B cell (primary cell): ENCODE data around the gene TBX15. TPM values are rescaled to one million over a fixed set of nuclear protein-coding genes. Genes with fewer than 3 reads are reported as not detected.

ENCODE experiments used
- ATAC-seq: fragments of 200-7000 bp; cut with Tn5 transposase; one replicate; pipeline ENCODE4 v1.10.0; 2021; ENCODE audit warnings: low read depth, mild to moderate bottlenecking, moderate number of reproducible peaks, moderate library complexity
- CTCF ChIA-PET: fragments of 350-600 bp; sonication (Branson Sonifier 250); formaldehyde crosslinking; loops from one replicate; lab custom pipeline; 2021; ENCODE audit warnings: antibody characterized with exemption, inconsistent platforms; lab: Charles Lee
- POLR2A ChIA-PET: fragments of 350-600 bp; sonication (Branson Sonifier 250); formaldehyde crosslinking; loops from one replicate; lab custom pipeline; 2021; ENCODE audit warnings: antibody characterized with exemption; lab: Charles Lee
- DNase-seq: peaks from one replicate; pipeline ENCODE4 v3.0.0; 2013
- H2AFZ ChIP-seq: 2 replicates; pipeline ENCODE4 v1.6.1; 2012; ENCODE audit warnings: mild to moderate bottlenecking, low read depth, low read length; ENCODE audit not compliant: insufficient read depth, poor library complexity, severe bottlenecking
- H3K27ac ChIP-seq, 2 donors: 1 replicate in 1 of 2; 2 replicates in 1 of 2; pipeline ENCODE4 v1.5.1; 2012 to 2013; ENCODE audit warnings: low read length in 2 of 2, mild to moderate bottlenecking in 2 of 2, moderate library complexity in 1 of 2
- H3K27me3 ChIP-seq, 4 experiments: fragments of 200-600 bp in 1 of 4; sonication (generic) in 1 of 4; replicated peaks in 1 of 4; 1 replicate in 2 of 4; 2 replicates in 2 of 4; pipeline versions ENCODE4 v1.6.1 to v1.7.0; 2013 to 2016; ENCODE audit warnings: low read length in 3 of 4, mild to moderate bottlenecking in 2 of 4, mixed read lengths in 1 of 4, moderate library complexity in 1 of 4; ENCODE audit not compliant: insufficient read depth in 4 of 4, control insufficient read depth in 3 of 4; ENCODE audit errors: control extremely low read depth in 1 of 4
- H3K36me3 ChIP-seq, 2 experiments: replicated peaks in 1 of 2; 1 replicate in 1 of 2; 2 replicates in 1 of 2; pipeline versions ENCODE4 v1.6.1 to v1.7.1; 2013; ENCODE audit warnings: low read length in 1 of 2; ENCODE audit not compliant: insufficient read depth in 2 of 2, control insufficient read depth in 1 of 2; ENCODE audit errors: control extremely low read depth in 1 of 2, extremely low read depth in 1 of 2
- H3K4me1 ChIP-seq, 2 donors: fragments of 200-600 bp in 1 of 2; sonication (generic) in 1 of 2; 1 replicate in 1 of 2; 2 replicates in 1 of 2; pipeline versions ENCODE4 v1.5.1 to v1.6.1; 2013 to 2017; ENCODE audit warnings: low read length in 2 of 2; ENCODE audit not compliant: control insufficient read depth in 2 of 2, insufficient read depth in 2 of 2
- H3K4me2 ChIP-seq: replicated peaks from 2 replicates; pipeline ENCODE3; 2012; ENCODE audit warnings: mild to moderate bottlenecking, low read depth, low read length; ENCODE audit not compliant: poor library complexity, severe bottlenecking
- H3K4me3 ChIP-seq, 5 experiments: fragments of 200-600 bp in 1 of 5; sonication (generic) in 1 of 5; 1 replicate in 3 of 5; 2 replicates in 2 of 5; pipeline versions ENCODE4 v1.5.1 to v1.7.0; 2011 to 2016; ENCODE audit warnings: low read length in 4 of 5, mild to moderate bottlenecking in 4 of 5, low read depth in 2 of 5, control low read depth in 1 of 5, moderate library complexity in 1 of 5; ENCODE audit not compliant: insufficient read depth in 1 of 5; ENCODE audit errors: control extremely low read depth in 1 of 5, extremely low read depth in 1 of 5
- H3K79me2 ChIP-seq: fragments of 200-600 bp; sonication (generic); one replicate; pipeline ENCODE4 v1.6.0; 2016; ENCODE audit warnings: low read length; ENCODE audit not compliant: control insufficient read depth, insufficient read depth
- H3K9ac ChIP-seq: fragments of 200-600 bp; sonication (generic); 2 replicates; pipeline ENCODE4 v1.6.1; 2017; ENCODE audit warnings: mild to moderate bottlenecking, low read length, moderate library complexity
- H3K9me3 ChIP-seq, 3 donors: one replicate each; pipeline versions ENCODE4 v1.6.1 to v1.7.1; 2013; ENCODE audit warnings: low read length in 2 of 3; ENCODE audit not compliant: control insufficient read depth in 2 of 3, insufficient read depth in 1 of 3; ENCODE audit errors: control extremely low read depth in 1 of 3
- H4K20me1 ChIP-seq: 2 replicates; pipeline ENCODE4 v1.6.0; 2012; ENCODE audit warnings: mild to moderate bottlenecking, low read length; ENCODE audit not compliant: insufficient read depth, control insufficient read depth, poor library complexity, severe bottlenecking
- H3K27ac Mint-ChIP-seq: one replicate; pipeline ENCODE4 v1.8.0; 2021; ENCODE audit warnings: mixed read lengths
- H3K27me3 Mint-ChIP-seq: one replicate; pipeline ENCODE4 v1.8.0; 2021; ENCODE audit warnings: mixed read lengths
- H3K4me1 Mint-ChIP-seq: one replicate; pipeline ENCODE4 v1.8.0; 2021; ENCODE audit warnings: mixed read lengths
- H3K4me3 Mint-ChIP-seq: one replicate; pipeline ENCODE4 v1.8.0; 2021; ENCODE audit warnings: mixed read lengths
- H3K9me3 Mint-ChIP-seq: one replicate; pipeline ENCODE4 v1.8.0; 2022; ENCODE audit warnings: mixed read lengths; ENCODE audit not compliant: insufficient read depth
- EZH2 ChIP-seq: IDR thresholded peaks from 2 replicates; pipeline ENCODE4 v1.6.1; 2012; ENCODE audit warnings: borderline replicate concordance, low read depth, mild to moderate bottlenecking, moderate library complexity, low read length; ENCODE audit not compliant: insufficient read depth, poor library complexity, severe bottlenecking
- WGBS: methylation state at CpG from one replicate; pipeline ENCODE4 v1.1.5; 2013; ENCODE audit warnings: missing lambda C conversion rate; ENCODE audit not compliant: insufficient coverage; 5-methylcytosine and 5-hydroxymethylcytosine counted together
- intact Hi-C: fragments of 100-400 bp; cut with micrococcal nuclease; formaldehyde crosslinking; loops from one replicate; pipeline ENCODE4 v1.10.0; 2022
- polyA plus RNA-seq: library from polyadenylated mRNA; depleted of rRNA; stranded (reverse); fragments of >200 nt; gene quantifications from 2 replicates; pipeline ENCODE4 v1.2.3, GENCODE V29; 2012
- total RNA-seq, 2 donors: library from RNA; stranded (reverse); fragments of 120-200 nt in 1 of 2; gene quantifications; 1 replicate in 1 of 2; 2 replicates in 1 of 2; pipeline versions ENCODE4 v1.2.3 to v1.2.4, GENCODE V29; 2013 to 2022
- TF ChIP-seq, protein P1 (sequence below): fragments of 200-600 bp; IDR thresholded peaks from one replicate; pipeline ENCODE4 v1.8.0; 2022; ENCODE audit warnings: antibody characterized with exemption, mild to moderate bottlenecking

Gene TBX15
- total and polyA plus RNA-seq, 2 donors (not counting 1 experiment from before 2014, with no cell fraction given): 0.03 to 0.15 TPM

DNA sequence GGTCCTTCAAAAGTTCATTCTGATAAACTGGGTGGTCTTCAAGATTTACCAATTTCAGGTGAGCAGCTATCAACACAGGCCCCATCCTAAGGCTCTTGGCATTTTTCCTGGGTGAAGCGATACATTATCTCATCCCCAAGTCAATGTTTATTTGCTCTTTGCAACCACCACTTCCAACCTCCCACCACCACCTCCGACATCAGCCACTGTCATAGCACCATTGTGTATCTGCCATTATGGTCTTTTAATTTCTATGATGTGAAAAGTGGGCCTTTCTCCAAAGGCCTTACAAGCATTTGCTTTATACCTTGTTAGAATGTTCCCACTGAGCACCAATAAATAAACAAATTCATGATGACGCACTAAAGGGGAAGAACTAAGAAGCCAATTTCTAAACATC, 47.2 kb downstream of the TBX15 start:
- intact Hi-C loops: no loop called here
- Histone ChIP-seq H3K9ac (no peak overlapping the region), H3K27me3 (no peaks in the 10 kb centered on the region), H3K79me2 (no peaks in the 10 kb centered on the region), H4K20me1 (no peaks in the 10 kb centered on the region), H3K4me2 (no peak overlapping the region), H3K36me3 (no peaks in the 10 kb centered on the region), H3K27ac (no peak overlapping the region), H3K4me3 (no peak overlapping the region), H3K4me1 (no peaks in the 10 kb centered on the region), H2AFZ (no peak overlapping the region), H3K9me3 (peaks cover 0 to 1% (median 0%) of the 10 kb centered on the region in 3 donors)
- DNase-seq: no peak
- WGBS: 90% methylated on average over 1 of the region's 3 CpGs
- Mint-ChIP-seq H3K4me3 (no peak overlapping the region), H3K4me1 (no peaks in the 10 kb centered on the region), H3K27me3 (peaks cover 21% of the 10 kb centered on the region), H3K9me3 (no peaks in the 10 kb centered on the region), H3K27ac (no peak overlapping the region)
- ChIA-PET CTCF (no interaction called here), POLR2A (no interaction called here)
- no peak for ATAC-seq
- TF ChIP-seq, protein P1, sequence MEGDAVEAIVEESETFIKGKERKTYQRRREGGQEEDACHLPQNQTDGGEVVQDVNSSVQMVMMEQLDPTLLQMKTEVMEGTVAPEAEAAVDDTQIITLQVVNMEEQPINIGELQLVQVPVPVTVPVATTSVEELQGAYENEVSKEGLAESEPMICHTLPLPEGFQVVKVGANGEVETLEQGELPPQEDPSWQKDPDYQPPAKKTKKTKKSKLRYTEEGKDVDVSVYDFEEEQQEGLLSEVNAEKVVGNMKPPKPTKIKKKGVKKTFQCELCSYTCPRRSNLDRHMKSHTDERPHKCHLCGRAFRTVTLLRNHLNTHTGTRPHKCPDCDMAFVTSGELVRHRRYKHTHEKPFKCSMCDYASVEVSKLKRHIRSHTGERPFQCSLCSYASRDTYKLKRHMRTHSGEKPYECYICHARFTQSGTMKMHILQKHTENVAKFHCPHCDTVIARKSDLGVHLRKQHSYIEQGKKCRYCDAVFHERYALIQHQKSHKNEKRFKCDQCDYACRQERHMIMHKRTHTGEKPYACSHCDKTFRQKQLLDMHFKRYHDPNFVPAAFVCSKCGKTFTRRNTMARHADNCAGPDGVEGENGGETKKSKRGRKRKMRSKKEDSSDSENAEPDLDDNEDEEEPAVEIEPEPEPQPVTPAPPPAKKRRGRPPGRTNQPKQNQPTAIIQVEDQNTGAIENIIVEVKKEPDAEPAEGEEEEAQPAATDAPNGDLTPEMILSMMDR: no peak
- TF ChIP-seq EZH2: no peak

DNA sequence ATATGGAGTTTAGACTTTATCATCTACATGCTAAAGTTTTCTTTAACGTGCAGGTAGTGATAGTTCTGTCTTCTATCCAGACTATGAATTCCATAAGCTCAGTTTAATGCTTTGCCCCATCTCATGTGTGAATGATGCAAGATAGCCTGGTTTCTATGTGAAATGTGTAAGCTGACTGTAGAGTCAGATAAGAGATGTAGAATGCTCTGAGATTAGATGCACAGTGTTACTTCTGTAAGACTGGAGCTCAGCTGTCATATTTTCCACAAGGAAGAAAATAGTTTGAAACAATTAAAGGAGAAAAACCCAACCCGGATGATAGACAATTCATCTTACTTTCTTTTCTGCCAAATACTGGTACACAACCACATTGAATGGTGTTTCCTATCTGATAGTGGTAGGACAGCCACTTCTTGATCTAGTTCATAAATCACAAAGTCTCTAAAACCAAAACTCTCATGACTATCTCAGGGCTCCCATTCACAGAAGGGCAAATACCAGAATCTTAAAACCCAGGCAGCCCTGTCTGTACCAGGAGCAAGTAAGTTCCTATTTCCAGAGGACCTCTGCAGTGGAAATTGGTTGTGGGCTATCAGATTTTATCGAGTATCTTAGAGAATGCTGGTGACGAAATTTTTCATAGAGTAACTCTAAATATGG, 50.6 kb downstream of the TBX15 start:
- Mint-ChIP-seq H3K27me3 (peaks cover 21% of the 10 kb centered on the region), H3K4me3 (no peak overlapping the region), H3K9me3 (no peaks in the 10 kb centered on the region), H3K27ac (no peak overlapping the region), H3K4me1 (no peaks in the 10 kb centered on the region)
- TF ChIP-seq, protein P1: no peak
- no peak for TF ChIP-seq EZH2
- ChIA-PET POLR2A (no interaction called here), CTCF (no interaction called here)
- H3K9me3 ChIP-seq: peaks cover 0 to 1% (median 0%) of the 10 kb centered on the region in 3 donors
- no peak overlapping the region for H3K4me2 ChIP-seq
- H2AFZ ChIP-seq: no peak overlapping the region
- H3K27me3 ChIP-seq: no peaks in the 10 kb centered on the region
- no peak overlapping the region for H3K27ac ChIP-seq
- no peak overlapping the region for H3K4me3 ChIP-seq
- 0% methylated on average over 2 of the region's 4 CpGs for WGBS
- intact Hi-C loops: no loop called here
- no peaks in the 10 kb centered on the region for H3K36me3 ChIP-seq
- no peaks in the 10 kb centered on the region for H3K79me2 ChIP-seq
- no peaks in the 10 kb centered on the region for H3K4me1 ChIP-seq
- H4K20me1 ChIP-seq: no peaks in the 10 kb centered on the region
- no peak overlapping the region for H3K9ac ChIP-seq
- DNase-seq (no peak), ATAC-seq (no peak)
